HG03521 (cell line): ENCODE measurements around the gene TAF1A.

ENCODE experiments used
- ATAC-seq: cut with Tn5 transposase; IDR thresholded peaks from one replicate; pipeline ENCODE4 v1.9.1; 2021; ENCODE audit warnings: mild to moderate bottlenecking, moderate library complexity; ENCODE audit not compliant: unreplicated experiment

Gene TAF1A

GRCh38 chr1:222539951-222540597, 49.7 kb downstream of the TAF1A start:
- no peak for ATAC-seq

DNA sequence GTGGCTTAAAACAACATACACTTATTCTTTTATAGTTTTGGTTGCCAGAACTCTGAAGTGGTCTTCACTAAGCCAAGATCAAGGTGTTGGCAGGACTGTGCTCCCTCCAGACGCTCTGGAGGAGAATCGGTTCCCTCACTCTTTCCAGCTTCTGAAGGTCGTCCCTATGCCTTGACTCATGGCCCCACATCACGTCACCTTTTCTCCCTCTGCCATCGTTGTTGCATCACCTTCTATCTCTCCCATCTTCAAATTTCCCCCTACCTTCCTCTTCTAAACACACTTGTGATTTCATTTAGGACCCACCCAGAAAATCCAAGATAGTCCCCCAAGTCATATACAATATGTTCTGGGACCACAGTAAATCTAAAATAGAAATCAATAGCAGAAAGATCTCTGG, 54.3 kb downstream of the TAF1A start:
- no peak for ATAC-seq

- ATAC-seq: no peak
Observed at GRCh38 chr1:222530852-222531251, 58.9 kb downstream of the TAF1A start.

DNA sequence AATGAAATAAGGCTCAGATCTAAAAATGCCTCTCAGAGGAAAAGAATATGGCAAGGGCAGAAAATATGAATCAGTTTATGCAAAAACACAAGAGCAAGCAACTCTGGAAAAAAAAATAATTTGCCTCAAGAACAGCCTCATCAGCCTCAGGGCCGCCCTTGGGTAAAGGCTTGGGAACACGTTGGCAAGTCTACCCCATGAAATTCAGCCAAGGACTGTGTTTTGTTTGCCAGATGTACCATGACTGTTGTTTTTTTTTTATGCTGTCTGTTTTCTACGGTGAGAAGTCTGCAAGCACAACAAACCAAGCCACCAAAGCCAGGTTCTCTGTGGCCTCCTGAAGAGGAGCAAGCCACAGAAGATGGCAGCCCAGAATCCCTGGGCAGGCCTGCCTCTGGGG, 59.8 kb downstream of the TAF1A start:
- ATAC-seq: no peak

GRCh38 chr1:222529181-222529580, 60.6 kb downstream of the TAF1A start:
- ATAC-seq: no peak

GRCh38 chr1:222525951-222526350, 63.8 kb downstream of the TAF1A start:
- no peak for ATAC-seq

- no peak for ATAC-seq
Observed at GRCh38 chr1:222523852-222524251, 65.9 kb downstream of the TAF1A start.

GRCh38 chr1:222522105-222522915, 67.4 kb downstream of the TAF1A start:
- ATAC-seq: no peak

DNA sequence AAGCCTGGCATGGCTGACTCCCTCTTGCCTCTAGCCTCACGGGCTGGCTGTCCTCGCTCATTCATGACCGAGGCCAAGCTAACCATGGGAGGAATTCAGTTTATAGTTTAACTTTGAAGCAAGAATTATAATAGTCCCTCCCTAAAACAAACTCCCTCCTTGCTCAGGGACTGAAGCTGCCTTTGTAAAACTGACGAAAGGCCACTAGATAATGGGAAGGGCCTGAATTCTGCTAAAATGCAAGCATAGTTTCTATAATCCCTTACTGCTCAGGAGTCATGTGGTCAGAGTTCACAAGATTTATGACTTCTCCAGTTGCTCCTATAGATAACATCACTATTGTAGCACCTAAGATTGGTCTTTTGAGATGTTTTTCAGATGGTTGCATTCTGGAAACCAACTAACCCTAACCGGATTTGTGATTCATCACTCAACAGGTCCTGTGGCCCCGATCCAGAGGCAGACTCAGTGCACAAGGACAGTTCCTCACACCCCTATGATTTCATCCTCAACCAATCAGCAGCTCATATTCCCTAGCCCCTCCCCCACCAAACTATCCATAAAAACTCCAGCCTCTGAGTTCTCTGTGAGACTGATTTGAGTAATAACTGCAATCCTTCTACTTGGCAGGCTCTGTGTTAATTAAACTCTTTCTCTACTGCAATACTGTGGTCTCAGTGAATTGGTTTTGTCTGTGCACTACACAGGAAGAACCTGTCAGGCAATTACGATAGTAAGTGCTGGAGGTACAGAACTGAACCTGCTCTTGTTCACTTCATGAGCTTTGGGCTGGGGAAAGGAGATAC, 68.2 kb downstream of the TAF1A start:
- ATAC-seq: no peak
